ENCODE data around the gene DAAM1. TPM values are rescaled to one million over a fixed set of nuclear protein-coding genes. Genes with fewer than 3 reads are reported as not detected.

The DAAM1 gene
- total RNA-seq, 1 experiment from 2014 or later: 30.4 TPM

DNA sequence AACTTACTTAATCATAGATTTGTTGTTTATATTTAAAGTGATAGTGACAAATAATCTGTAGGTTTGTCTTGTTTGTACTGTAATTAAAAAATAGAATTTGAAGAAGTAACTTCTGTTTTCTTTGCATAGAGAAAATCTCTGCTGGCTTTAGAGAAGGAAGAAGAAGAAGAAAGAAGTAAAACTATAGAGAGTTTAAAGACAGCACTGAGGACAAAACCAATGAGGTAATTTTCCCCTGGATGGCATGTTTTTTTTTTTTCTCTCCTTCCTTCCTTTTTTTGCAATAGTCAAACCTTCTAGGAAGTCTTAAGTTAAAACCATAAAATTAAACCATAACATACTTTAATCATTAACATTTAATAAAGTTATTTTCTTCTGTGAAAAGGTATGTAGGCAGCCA, 131.9 kb downstream of the DAAM1 start:
- POLR2A ChIA-PET: no interaction called here
- CTCF ChIA-PET: no interaction called here
- TF ChIP-seq, protein P1, sequence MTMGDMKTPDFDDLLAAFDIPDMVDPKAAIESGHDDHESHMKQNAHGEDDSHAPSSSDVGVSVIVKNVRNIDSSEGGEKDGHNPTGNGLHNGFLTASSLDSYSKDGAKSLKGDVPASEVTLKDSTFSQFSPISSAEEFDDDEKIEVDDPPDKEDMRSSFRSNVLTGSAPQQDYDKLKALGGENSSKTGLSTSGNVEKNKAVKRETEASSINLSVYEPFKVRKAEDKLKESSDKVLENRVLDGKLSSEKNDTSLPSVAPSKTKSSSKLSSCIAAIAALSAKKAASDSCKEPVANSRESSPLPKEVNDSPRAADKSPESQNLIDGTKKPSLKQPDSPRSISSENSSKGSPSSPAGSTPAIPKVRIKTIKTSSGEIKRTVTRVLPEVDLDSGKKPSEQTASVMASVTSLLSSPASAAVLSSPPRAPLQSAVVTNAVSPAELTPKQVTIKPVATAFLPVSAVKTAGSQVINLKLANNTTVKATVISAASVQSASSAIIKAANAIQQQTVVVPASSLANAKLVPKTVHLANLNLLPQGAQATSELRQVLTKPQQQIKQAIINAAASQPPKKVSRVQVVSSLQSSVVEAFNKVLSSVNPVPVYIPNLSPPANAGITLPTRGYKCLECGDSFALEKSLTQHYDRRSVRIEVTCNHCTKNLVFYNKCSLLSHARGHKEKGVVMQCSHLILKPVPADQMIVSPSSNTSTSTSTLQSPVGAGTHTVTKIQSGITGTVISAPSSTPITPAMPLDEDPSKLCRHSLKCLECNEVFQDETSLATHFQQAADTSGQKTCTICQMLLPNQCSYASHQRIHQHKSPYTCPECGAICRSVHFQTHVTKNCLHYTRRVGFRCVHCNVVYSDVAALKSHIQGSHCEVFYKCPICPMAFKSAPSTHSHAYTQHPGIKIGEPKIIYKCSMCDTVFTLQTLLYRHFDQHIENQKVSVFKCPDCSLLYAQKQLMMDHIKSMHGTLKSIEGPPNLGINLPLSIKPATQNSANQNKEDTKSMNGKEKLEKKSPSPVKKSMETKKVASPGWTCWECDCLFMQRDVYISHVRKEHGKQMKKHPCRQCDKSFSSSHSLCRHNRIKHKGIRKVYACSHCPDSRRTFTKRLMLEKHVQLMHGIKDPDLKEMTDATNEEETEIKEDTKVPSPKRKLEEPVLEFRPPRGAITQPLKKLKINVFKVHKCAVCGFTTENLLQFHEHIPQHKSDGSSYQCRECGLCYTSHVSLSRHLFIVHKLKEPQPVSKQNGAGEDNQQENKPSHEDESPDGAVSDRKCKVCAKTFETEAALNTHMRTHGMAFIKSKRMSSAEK (CRISPR knock-in tag; IDR thresholded peaks at IDR 0.05; ENCODE audit: borderline replicate concordance): no peak
- TF ChIP-seq HMGXB4 (CRISPR knock-in tag; IDR thresholded peaks at IDR 0.05): no peak
- TF ChIP-seq SP1 (CRISPR knock-in tag; conservative IDR thresholded peaks at IDR 0.05): no peak
- TF ChIP-seq E2F1 (CRISPR knock-in tag; IDR thresholded peaks at IDR 0.05): no peak
- TF ChIP-seq NFYB (CRISPR knock-in tag; conservative IDR thresholded peaks at IDR 0.05; ENCODE audit: low read depth): no peak
- TF ChIP-seq EMX1 (CRISPR knock-in tag; IDR thresholded peaks at IDR 0.05): no peak
- TF ChIP-seq ZBTB21 (CRISPR knock-in tag; IDR thresholded peaks at IDR 0.05; ENCODE audit: borderline replicate concordance): no peak
- TF ChIP-seq ATF2 (CRISPR knock-in tag; IDR thresholded peaks at IDR 0.05; ENCODE audit: borderline replicate concordance, low read depth): no peak
- no peak for TF ChIP-seq ZBTB43 (CRISPR knock-in tag; IDR thresholded peaks at IDR 0.05)
- TF ChIP-seq HMGA2 (CRISPR knock-in tag; IDR thresholded peaks at IDR 0.05): no peak
- TF ChIP-seq, protein P2, sequence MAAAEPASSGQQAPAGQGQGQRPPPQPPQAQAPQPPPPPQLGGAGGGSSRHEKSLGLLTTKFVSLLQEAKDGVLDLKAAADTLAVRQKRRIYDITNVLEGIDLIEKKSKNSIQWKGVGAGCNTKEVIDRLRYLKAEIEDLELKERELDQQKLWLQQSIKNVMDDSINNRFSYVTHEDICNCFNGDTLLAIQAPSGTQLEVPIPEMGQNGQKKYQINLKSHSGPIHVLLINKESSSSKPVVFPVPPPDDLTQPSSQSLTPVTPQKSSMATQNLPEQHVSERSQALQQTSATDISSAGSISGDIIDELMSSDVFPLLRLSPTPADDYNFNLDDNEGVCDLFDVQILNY (CRISPR knock-in tag; IDR thresholded peaks at IDR 0.05): no peak
- TF ChIP-seq, protein P3, sequence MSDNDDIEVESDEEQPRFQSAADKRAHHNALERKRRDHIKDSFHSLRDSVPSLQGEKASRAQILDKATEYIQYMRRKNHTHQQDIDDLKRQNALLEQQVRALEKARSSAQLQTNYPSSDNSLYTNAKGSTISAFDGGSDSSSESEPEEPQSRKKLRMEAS (CRISPR knock-in tag; IDR thresholded peaks at IDR 0.05): no peak
- TF ChIP-seq CTCF (IDR thresholded peaks at IDR 0.05): no peak
- TF ChIP-seq KAT7 (CRISPR knock-in tag; IDR thresholded peaks at IDR 0.05; ENCODE audit: borderline replicate concordance): no peak
- no peak for TF ChIP-seq CDX4 (CRISPR knock-in tag; IDR thresholded peaks at IDR 0.05; ENCODE audit: borderline replicate concordance)
- Mint-ChIP-seq H3K27me3 (ENCODE audit: low read depth) (no peaks in the 10 kb centered on the region), H3K4me3 (no peak overlapping the region), H3K4me1 (peaks cover 5% of the 10 kb centered on the region), H3K9me3 (no peaks in the 10 kb centered on the region), H3K36me3 (no peaks in the 10 kb centered on the region), H3K27ac (no peak overlapping the region)
- DNase-seq (ENCODE audit: low spot score): no peak
- no peak for ATAC-seq
